PC-9 (cell line): ENCODE results near the gene PSMC5. TPM values are rescaled to one million over a fixed set of nuclear protein-coding genes. Genes with fewer than 3 reads are reported as not detected.
"Not testable (repeated sequence)": the region's sequence is repeated elsewhere in the genome, so short reads cannot be mapped to it uniquely, and the experiment has no call there.

ENCODE experiments used
- BruUV-seq: library from RNA; stranded (reverse); fragments of 400-500 nt; replicated peaks from 2 replicates; lab custom pipeline; 2021; lab: Mats Ljungman, UMichigan
- CTCF ChIA-PET: fragments of 300-600 bp; sonication (Branson Sonifier 250); formaldehyde crosslinking; loops from one replicate; lab custom pipeline; 2022; ENCODE audit warnings: antibody characterized with exemption; lab: Charles Lee
- POLR2A ChIA-PET: fragments of 300-600 bp; sonication (Branson Sonifier 250); formaldehyde crosslinking; loops from one replicate; lab custom pipeline; 2022; ENCODE audit warnings: antibody characterized with exemption; ENCODE audit not compliant: unreplicated experiment; lab: Charles Lee
- DNase-seq, 2 experiments: peaks; one replicate each; pipeline versions ENCODE4 v3.0.0 to v3.0.0-alpha.2; 2015 to 2022; ENCODE audit warnings: mixed read lengths in 1 of 2
- H2AFZ ChIP-seq: fragments of 200-600 bp; sonication (generic); 2 replicates; pipeline ENCODE4 v1.8.1; 2017; ENCODE audit warnings: antibody characterized with exemption
- H3F3A ChIP-seq: fragments of 200-600 bp; sonication (generic); 2 replicates; pipeline ENCODE4 v1.8.1; 2017; ENCODE audit warnings: antibody characterized with exemption, mild to moderate bottlenecking, low read depth; ENCODE audit not compliant: insufficient read depth
- H3K27ac ChIP-seq: fragments of 200-600 bp; sonication (generic); 2 replicates; pipeline ENCODE4 v1.6.1; 2016; ENCODE audit warnings: mixed run types
- H3K27me3 ChIP-seq: fragments of 200-600 bp; sonication (generic); 2 replicates; pipeline ENCODE4 v1.6.1; 2016; ENCODE audit warnings: low read depth, mixed run types; ENCODE audit not compliant: insufficient read depth
- H3K36me3 ChIP-seq: fragments of 200-600 bp; sonication (generic); 2 replicates; pipeline ENCODE4 v1.6.1; 2016; ENCODE audit warnings: low read depth, mixed run types
- H3K4me1 ChIP-seq: fragments of 200-600 bp; sonication (generic); replicated peaks from 2 replicates; pipeline ENCODE4 v1.6.1; 2016; ENCODE audit warnings: mixed run types; ENCODE audit not compliant: insufficient read depth
- H3K4me2 ChIP-seq: fragments of 200-600 bp; sonication (generic); 2 replicates; pipeline ENCODE4 v1.6.1; 2017; ENCODE audit warnings: mixed run types
- H3K4me3 ChIP-seq: fragments of 200-600 bp; sonication (generic); 2 replicates; pipeline ENCODE4 v1.6.1; 2016; ENCODE audit warnings: mixed run types
- H3K79me2 ChIP-seq: fragments of 200-600 bp; sonication (generic); 2 replicates; pipeline ENCODE4 v1.6.1; 2017; ENCODE audit warnings: low read depth, mixed run types
- H3K9me2 ChIP-seq: fragments of 200-600 bp; sonication (generic); 2 replicates; pipeline ENCODE4 v1.8.1; 2017; ENCODE audit warnings: mild to moderate bottlenecking; ENCODE audit not compliant: insufficient read depth
- H3K9me3 ChIP-seq: fragments of 200-600 bp; sonication (generic); 2 replicates; pipeline ENCODE4 v1.8.1; 2016; ENCODE audit warnings: low read depth; ENCODE audit not compliant: insufficient read depth
- H4K20me1 ChIP-seq: fragments of 200-600 bp; sonication (generic); 2 replicates; pipeline ENCODE4 v1.8.1; 2017; ENCODE audit not compliant: insufficient read depth
- CTCF ChIP-seq: fragments of 200-600 bp; sonication (generic); conservative IDR thresholded peaks from 2 replicates; pipeline ENCODE4 v1.6.1; 2017; ENCODE audit warnings: mixed run types, antibody characterized with exemption, mild to moderate bottlenecking, moderate library complexity
- EZH2 ChIP-seq: fragments of 200-600 bp; sonication (generic); IDR thresholded peaks from 2 replicates; pipeline ENCODE4 v1.8.0; 2017; ENCODE audit warnings: antibody characterized with exemption, low read depth
- intact Hi-C: fragments of 100-400 bp; cut with micrococcal nuclease; formaldehyde crosslinking; loops from one replicate; pipeline ENCODE4 v1.10.0; 2022; ENCODE audit not compliant: unreplicated experiment
- total RNA-seq: library from RNA; stranded (reverse); gene quantifications from 2 replicates; pipeline ENCODE4 v1.2.3, GENCODE V29; 2021

PSMC5 gene
- total RNA-seq, 1 experiment from 2014 or later, result 150 TPM

- BruUV-seq, result no TSS peak
Observed at GRCh38 chr17:63841350-63842172, 14.3 kb downstream of the PSMC5 start.

GRCh38 chr17:63842173-63842539, 14.9 kb downstream of the PSMC5 start:
- ChIA-PET POLR2A (no interaction called here), CTCF (no interaction called here)
- H3F3A ChIP-seq, result peaks cover 19% of the 10 kb centered on the region
- no peak for DNase-seq
- H3K4me3 ChIP-seq, result peak overlapping the region; percentile 86
- H4K20me1 ChIP-seq, result peaks cover 8% of the 10 kb centered on the region
- H3K4me1 ChIP-seq, result peaks cover 45% of the 10 kb centered on the region
- intact Hi-C loops, result loop anchor here (2.0 to 10.0 kb wide), 3 partner anchors 67 to 417 kb away; partner anchors contain the start of genes DDX42 and MAP3K3
- H2AFZ ChIP-seq, result peak overlapping the region; percentile 80
- no peaks in the 10 kb centered on the region for H3K9me3 ChIP-seq
- TF ChIP-seq CTCF, result no peak
- no peak for TF ChIP-seq EZH2
- H3K27me3 ChIP-seq, result no peaks in the 10 kb centered on the region
- no peaks in the 10 kb centered on the region for H3K9me2 ChIP-seq
- no peak overlapping the region; the same call in 1 of the 2 replicates for H3K27ac ChIP-seq
- H3K36me3 ChIP-seq, result no peaks in the 10 kb centered on the region
- peaks cover 50% of the 10 kb centered on the region for H3K79me2 ChIP-seq
- peak overlapping the region; percentile 88 for H3K4me2 ChIP-seq
- BruUV-seq, result no TSS peak

More at GRCh38 chr17:63841350-63842172, 14.3 kb downstream of the PSMC5 start:
- TF ChIP-seq EZH2, result no peak
- no peak for TF ChIP-seq CTCF
- CTCF ChIA-PET, result no interaction called here
- DNase-seq, result no peak
- Histone ChIP-seq H3K27me3 (no peaks in the 10 kb centered on the region), H3K4me2 (peak overlapping the region; percentile 88), H3K36me3 (no peaks in the 10 kb centered on the region), H3K79me2 (peaks cover 56% of the 10 kb centered on the region), H3F3A (peaks cover 19% of the 10 kb centered on the region), H2AFZ (peak overlapping the region; percentile 80), H3K4me3 (peak overlapping the region; percentile 86), H3K9me2 (no peaks in the 10 kb centered on the region), H3K4me1 (peaks cover 45% of the 10 kb centered on the region), H3K27ac (no peak overlapping the region; the same call in 1 of the 2 replicates), H3K9me3 (no peaks in the 10 kb centered on the region), H4K20me1 (peaks cover 8% of the 10 kb centered on the region)
- POLR2A ChIA-PET, result interaction anchor here (0.6 kb wide), 2 partner anchors 66 to 68 kb away, joined by 3 read pairs; partner anchors contain the start of genes CCDC47 and DDX42
- intact Hi-C loops, result loop anchor here (2.0 to 10.0 kb wide), 3 partner anchors 67 to 417 kb away; partner anchors contain the start of genes DDX42 and MAP3K3

- intact Hi-C loops, result loop anchor here (1.0 to 10.0 kb wide), 4 partner anchors 15 to 418 kb away; partner anchors contain the start of genes DDX42, FTSJ3, MAP3K3 and PSMC5
- BruUV-seq, result no TSS peak
- Histone ChIP-seq H2AFZ (peak within 1 kb of the TSS; percentile 96), H3K4me1 (peaks cover 43% of the 10 kb centered on the region), H3K4me3 (peak within 1 kb of the TSS; percentile 86), H3K4me2 (peak within 1 kb of the TSS; percentile 88), H4K20me1 (peaks cover 6% of the 10 kb centered on the region), H3F3A (peaks cover 19% of the 10 kb centered on the region), H3K36me3 (no peaks in the 10 kb centered on the region), H3K27me3 (no peaks in the 10 kb centered on the region), H3K9me2 (no peaks in the 10 kb centered on the region), H3K9me3 (no peaks in the 10 kb centered on the region), H3K79me2 (peaks cover 44% of the 10 kb centered on the region), H3K27ac (peak within 1 kb of the TSS; percentile 47; the same call in 1 of the 2 replicates)
- POLR2A ChIA-PET, result interaction anchor here (0.7 kb wide), 1 partner anchor 13 kb away, joined by 6 read pairs; no protein-coding TSS in a partner anchor
- TF ChIP-seq EZH2, result no peak
- no peak for TF ChIP-seq CTCF
- CTCF ChIA-PET, result interaction anchor here (0.6 to 0.7 kb wide), 2 partner anchors 166 to 438 kb away, joined by 3 to 4 read pairs; no protein-coding TSS in a partner anchor
- peak; percentile 92 to 97 for DNase-seq
Observed at GRCh38 chr17:63842540-63843386, 15.5 kb downstream of the PSMC5 start, which contains the start of gene SMARCD2. Gene SMARCD2 (minus strand): TSS chr17:63842685. CDS start chr17:63842674, 11 bp downstream.

GRCh38 chr17:63843387-63843888, 16.2 kb downstream of the PSMC5 start:
- not testable (repeated sequence) for H3K27ac ChIP-seq, H3K27me3 ChIP-seq, H3K36me3 ChIP-seq, H4K20me1 ChIP-seq, H3K9me3 ChIP-seq, H3K9me2 ChIP-seq
- ChIA-PET POLR2A (interaction anchor here (0.7 kb wide), 1 partner anchor 14 kb away, joined by 6 read pairs; no protein-coding TSS in a partner anchor), CTCF (interaction anchor here (0.6 to 0.7 kb wide), 2 partner anchors 166 to 439 kb away, joined by 3 to 4 read pairs; no protein-coding TSS in a partner anchor)
- peak overlapping the region; percentile 58 for H3K4me2 ChIP-seq
- TSS peak; percentile 86 for BruUV-seq
- DNase-seq, result peak in 1 of 2 experiments; percentile 26
- peaks cover 38% of the 10 kb centered on the region for H3K79me2 ChIP-seq
- H3F3A ChIP-seq, result peaks cover 19% of the 10 kb centered on the region
- peak overlapping the region; percentile 96 for H2AFZ ChIP-seq
- peak overlapping the region; percentile 62 for H3K4me3 ChIP-seq
- intact Hi-C loops, result loop anchor here (1.0 to 10.0 kb wide), 4 partner anchors 16 to 419 kb away; partner anchors contain the start of genes DDX42, FTSJ3, MAP3K3 and PSMC5
- H3K4me1 ChIP-seq, result peaks cover 37% of the 10 kb centered on the region
